T-helper 2 cell treated with Interferon-gamma antibody and Interleukin-4, amounts not matched to agents 100 ng/mL and 5 ng/mL, for 36 hours (primary cell): Measurements from ENCODE around the gene OR14K1. TPM values are rescaled to one million over a fixed set of nuclear protein-coding genes. Genes with fewer than 3 reads are reported as not detected.
"Not testable (repeated sequence)": the region's sequence is repeated elsewhere in the genome, so short reads cannot be mapped to it uniquely, and the experiment has no call there.

Source experiments
- intact Hi-C: fragments of 100-400 bp; cut with micrococcal nuclease; formaldehyde crosslinking; loops from one replicate; pipeline ENCODE4 v1.15.1; 2023
- total RNA-seq: library from RNA; stranded (reverse); gene quantifications from 2 replicates; pipeline ENCODE4 v1.2.3, GENCODE V29; 2022

Gene OR14K1, protein sequence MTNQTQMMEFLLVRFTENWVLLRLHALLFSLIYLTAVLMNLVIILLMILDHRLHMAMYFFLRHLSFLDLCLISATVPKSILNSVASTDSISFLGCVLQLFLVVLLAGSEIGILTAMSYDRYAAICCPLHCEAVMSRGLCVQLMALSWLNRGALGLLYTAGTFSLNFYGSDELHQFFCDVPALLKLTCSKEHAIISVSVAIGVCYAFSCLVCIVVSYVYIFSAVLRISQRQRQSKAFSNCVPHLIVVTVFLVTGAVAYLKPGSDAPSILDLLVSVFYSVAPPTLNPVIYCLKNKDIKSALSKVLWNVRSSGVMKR
- not detected in 2 replicates for total RNA-seq

DNA sequence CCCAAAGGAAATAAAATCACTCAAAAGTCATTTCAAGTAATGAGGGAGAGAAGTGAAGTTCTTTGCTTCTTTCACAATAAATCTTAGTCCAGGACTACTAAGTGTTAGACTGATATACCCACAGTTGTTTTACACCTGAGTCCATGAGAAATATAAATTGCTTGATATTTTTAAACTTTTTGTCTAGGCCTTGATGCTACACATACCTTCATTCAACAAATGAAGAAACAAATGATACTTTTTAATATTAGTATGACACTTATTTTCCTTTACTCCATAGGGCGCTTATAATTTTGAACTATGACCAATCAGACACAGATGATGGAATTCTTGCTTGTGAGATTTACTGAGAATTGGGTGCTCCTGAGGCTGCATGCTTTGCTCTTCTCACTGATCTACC lies at the start of gene OR14K1:
Gene OR14K1, plus strand, starts transcription at position 301 of the 400 bp plus-strand sequence. Its CDS starts 0 bp downstream, at position 301.
- intact Hi-C loops, result no loop called here

DNA sequence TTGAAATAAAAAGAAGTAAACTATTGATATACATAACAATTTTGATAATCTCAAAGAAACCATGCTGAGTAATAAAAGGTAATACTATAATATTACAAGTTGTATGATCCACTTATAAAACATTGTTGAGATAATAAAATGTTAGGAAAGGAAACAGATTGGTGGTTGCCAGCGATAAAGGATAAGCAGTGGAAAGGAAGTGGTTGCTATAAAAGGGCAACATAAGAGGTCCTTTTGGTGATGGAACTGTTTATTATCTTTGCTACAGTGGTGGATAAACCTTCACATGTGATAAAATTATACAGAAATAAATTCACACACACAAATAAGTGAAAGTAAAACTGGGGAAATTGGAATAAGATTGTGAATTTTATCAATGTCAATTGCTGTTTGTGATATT lies 37.1 kb upstream of the OR14K1 start:
- intact Hi-C loops, result no loop called here

DNA sequence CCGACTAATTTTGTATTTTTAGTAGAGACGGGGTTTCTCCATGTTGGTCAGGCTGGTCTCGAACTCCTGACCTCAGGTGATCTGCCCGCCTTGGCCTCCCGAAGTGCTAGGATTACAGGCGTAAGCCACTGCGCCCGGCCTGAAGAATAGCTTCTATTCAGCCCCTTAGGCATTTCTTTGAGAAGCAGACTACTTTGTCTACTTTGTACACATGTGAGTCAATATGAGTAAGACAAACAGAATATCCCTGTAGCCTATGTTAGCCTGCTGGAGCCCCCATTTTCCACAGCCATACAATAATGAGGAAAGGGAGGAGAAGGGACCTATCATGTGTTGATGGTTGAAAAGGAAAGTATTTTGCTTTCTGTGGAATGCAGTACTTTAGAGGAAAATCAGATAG lies 27.7 kb upstream of the OR14K1 start:
- intact Hi-C loops, result not testable (repeated sequence)

DNA sequence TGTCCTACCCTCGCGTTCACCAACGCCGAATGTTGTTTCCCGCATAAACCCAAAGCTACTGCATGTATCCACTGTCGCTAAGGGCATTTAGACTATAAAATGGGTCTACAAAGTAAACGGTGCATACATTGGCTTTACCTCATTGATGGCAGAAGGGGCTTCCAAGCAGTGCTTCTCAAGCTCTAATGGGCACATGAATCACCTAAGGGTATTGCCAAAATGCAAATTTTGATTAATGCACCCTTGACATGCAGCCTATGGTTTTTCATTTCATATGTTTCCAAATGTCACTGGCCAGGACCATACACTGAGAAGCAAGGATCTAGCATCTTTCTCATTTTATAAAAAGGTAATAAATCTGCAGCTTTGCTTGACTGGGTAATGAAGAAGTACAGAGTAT lies 24.7 kb upstream of the OR14K1 start:
- intact Hi-C loops, result no loop called here

DNA sequence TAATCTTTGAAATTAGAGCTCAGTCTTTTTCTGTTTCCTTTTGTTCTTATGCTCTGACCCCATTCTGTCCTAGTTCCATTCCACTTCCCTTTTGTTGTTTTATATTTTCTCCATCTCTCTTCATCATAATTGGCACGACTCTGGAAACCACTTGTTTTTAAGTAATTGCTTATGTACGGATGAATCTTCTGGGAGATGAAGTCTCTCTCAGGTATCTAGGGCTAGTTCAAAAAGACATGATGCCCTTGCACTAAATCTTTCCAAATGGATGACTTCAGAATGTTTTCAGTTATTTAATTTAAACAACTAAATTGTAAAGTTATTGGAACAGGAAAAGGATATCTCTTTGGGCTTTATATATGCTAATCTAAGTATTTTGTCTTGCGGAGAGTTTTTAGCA lies 21.9 kb upstream of the OR14K1 start, which contains the start of gene OR6F1:
Gene OR6F1, minus strand, starts transcription at position 101 of the 400 bp plus-strand sequence. CDS start 3,891 bp downstream, outside the sequence.
- intact Hi-C loops, result no loop called here

DNA sequence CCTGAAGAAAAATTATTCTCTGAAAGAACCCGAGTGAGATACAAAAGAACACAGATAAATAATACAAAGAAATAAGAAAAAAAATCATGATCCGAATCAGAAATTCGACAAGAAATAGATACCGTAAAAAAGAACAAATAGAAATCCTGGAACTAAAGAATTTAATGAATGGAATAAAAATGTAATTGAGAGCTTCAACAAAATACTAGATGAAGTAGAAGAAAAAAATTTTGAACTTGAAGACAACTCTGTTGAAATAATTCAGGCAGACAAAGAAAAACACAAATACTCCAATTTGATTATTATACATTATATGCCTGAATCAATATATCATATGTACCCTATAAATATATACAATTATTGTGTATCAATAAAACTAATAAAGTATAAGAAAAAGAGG lies 17.2 kb upstream of the OR14K1 start:
- intact Hi-C loops, result no loop called here

DNA sequence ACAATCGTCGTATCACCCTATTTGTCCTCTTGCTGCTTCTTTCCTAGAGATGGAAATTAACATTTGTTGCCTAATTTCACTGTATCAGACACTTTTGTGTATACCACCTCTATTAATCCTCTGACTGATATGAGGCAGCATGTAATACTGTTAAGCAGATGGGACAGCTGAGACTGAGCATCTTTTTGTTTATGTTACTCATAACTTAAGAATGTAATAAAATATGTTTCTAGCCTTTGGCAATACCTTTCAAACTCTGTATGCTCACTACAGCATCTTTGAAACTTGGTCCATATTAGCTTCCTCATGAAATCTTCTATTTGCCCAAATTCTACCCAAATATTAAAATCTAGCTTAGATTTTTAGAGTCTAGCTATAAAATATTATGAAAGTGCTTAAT lies 2.3 kb downstream of the OR14K1 start:
- intact Hi-C loops, result no loop called here

DNA sequence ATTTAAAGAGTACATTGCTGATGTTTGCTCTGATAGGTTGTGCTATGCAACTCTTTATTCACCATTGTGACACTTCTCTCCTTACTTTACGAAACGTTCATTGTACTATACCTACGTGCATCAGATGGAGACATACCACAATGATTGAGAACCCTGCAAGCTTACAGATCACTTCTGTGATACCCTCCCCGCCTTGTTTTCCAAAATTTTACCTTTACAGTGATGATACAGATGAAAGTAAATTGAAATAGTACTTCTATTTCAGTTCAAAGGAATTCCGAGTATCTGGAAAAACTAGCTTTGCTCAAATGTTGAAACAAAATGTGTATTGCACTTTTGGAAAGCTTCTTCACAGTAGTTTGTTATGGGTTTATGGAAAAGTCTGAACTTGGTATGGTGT lies 3.3 kb downstream of the OR14K1 start:
- intact Hi-C loops, result no loop called here

DNA sequence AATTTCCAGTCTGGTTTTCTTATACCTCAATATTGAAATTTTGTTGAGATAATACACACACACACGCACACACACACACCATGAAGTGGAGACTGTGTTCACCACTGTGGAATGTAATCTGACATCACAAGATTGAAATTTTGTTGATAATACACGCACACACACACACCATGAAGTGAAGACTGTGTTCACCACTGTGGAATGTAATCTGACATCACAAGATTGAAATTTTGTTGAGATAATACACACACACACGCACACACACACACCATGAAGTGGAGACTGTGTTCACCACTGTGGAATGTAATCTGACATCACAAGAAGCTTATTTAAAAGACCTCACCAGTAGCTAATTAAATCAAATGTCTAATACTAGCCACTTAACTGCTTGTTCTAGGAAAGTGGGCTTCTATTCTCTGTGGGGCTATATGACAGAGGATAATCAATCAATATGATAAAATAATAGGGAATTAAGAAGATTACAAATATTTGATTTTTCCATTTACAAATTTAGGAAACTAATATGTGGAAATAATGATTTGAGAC lies 3.9 kb downstream of the OR14K1 start:
- intact Hi-C loops, result not testable (repeated sequence)

DNA sequence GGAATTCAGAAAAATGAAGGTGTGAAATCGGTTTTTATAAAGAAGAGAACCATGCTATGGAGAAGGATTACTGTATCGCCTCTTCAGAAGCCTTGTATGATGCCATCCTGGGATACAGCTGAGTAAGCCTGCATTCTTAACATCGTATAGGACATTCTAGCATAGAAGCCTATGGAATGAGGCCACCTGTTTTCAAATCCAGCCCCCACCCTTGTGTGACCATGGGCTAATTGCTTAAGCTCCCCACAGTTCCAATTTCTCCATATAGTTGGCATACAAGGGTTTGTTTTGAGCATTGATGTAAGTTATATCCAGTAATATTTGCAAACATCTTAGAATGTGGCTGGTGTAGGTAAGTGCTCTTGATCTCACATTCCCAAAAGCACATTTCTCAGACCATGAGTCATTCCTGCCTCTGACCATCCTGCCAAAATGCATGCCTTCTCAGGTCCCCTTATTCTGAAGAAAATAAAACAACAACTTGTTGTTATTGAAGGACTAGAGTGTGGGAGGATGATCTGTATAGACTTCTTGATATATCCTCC lies 8.0 kb downstream of the OR14K1 start:
- intact Hi-C loops, result no loop called here

DNA sequence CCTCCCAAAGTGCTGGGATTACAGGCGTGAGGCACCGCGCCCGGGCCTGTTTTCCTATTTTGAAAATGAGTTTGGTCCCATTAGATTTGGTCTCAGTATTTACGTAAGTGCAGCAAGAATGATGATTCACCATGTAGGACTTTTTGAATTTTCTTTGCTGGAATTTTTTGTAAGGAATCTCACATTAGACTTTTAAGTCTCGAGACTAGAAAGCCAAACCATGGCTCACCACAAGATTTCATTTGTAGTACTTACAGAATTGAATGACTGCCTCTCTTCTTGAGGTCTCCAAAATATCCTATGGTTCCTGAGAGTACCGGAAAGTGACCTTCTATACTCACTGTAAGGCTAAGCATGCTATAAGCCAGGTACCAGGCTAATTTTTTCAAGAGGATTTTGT lies 9.2 kb downstream of the OR14K1 start:
- intact Hi-C loops, result no loop called here

DNA sequence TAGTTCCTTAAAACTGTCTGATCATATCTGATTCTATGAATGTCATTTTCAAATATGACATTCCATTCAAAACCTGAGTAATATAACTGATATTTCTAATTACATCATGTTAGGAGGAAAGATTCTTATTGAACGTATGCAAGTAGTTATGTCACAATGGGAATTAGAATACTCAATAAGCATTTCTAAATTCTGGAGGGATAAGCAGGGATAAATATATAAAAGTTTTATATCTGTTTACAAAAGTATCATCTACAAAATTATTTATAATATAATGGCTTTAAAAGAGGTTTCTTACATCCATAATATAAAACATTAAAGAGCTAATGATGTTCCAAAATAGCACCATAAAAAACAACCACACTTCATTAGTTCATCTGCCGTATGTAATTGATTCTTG lies 9.6 kb downstream of the OR14K1 start, which contains the start of gene OR14A2:
Gene OR14A2, minus strand, starts transcription at position 101 of the 400 bp plus-strand sequence.
- intact Hi-C loops, result no loop called here

DNA sequence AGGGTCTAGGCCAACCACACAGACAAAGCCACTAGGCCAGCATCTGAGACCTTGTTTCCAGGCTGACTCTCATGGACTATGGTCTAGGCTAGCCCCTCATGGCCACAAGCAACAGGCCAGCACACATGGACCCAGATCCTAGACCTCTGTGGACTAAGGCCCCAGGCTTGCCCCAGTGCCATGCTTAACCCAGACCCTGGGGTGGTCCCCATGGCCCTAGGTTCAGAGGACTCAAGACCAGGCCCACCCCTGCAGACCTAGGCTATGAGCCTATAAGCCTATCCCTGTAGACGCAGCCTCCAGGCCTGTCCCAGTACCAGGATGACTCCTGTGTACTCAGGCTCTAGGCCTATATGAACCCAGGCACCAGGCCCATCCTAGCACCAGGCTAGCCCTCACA lies 11.5 kb downstream of the OR14K1 start:
- intact Hi-C loops, result no loop called here

DNA sequence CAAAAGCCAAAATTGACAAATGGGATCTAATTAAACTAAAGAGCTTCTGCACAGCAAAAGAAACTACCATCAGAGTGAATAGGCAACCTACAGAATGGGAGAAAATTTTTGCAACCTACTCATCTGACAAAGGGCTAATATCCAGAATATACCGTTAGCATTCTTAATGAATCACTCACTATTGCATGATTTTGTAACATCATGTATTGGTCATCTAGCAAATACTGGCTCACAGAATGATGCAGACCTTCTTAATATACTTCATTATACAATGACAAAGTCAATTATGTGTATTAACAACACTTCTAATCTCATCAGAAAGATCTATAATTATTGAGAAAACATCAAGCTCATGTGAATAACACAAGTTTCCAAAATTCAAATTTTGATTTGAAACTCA lies 15.9 kb downstream of the OR14K1 start:
- intact Hi-C loops, result not testable (repeated sequence)

DNA sequence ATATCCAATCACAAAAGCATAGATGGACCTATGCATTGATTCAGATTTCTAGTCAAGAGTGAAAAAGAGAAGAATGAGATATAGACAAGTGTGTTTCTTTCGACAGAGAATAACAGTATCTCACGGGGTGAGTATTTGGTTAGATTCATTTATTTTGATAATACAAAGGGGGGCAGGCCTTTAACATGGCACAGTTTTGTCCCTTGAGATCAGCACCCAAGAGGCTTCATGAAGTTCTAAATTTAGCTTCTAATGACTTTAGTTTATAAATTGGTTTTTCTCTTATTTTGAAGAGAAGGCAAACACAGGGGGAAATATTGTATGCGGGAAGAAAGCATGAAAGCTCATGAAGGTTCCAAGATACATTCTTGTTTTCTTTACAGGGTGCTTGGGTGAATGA lies 22.0 kb downstream of the OR14K1 start, which contains the start of gene OR1C1:
Gene OR1C1, minus strand, starts transcription at position 101 of the 400 bp plus-strand sequence. CDS start 2,150 bp downstream, outside the sequence.
- intact Hi-C loops, result no loop called here

DNA sequence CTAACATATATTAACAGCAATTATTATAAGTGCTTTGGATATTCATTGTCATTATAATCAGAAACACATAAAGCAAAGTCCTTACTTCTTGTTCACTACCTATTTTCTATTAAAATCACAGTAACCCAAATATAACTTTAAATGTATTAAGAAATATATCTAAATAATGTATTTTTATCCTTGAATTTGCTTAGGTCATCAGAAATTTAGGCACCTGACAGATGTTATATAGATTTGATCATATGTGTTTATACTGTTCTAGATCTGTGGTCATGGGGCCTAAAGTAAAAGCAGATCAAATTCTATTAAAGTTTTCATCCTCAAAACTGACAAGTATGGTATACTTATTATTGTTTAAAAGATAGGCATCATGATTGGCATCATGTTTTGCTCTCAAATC lies 31.2 kb downstream of the OR14K1 start:
- intact Hi-C loops, result no loop called here

Other genes starting within 250 kb of the OR14K1 start
- 0.02 TPM in 1 of 2 replicates, not detected in the other for gene OR2C3, start 202.2 kb upstream of the OR14K1 start, total RNA-seq
- gene GCSAML, start 189.5 kb upstream of the OR14K1 start, total RNA-seq, result 0.05 and 0.16 TPM in 2 replicates
- not detected in 2 replicates for gene OR2G2, start 150.3 kb upstream of the OR14K1 start, total RNA-seq
- gene OR2G3, start 133.0 kb upstream of the OR14K1 start, total RNA-seq, result not detected in 2 replicates
- not detected in 2 replicates for gene OR13G1, start 58.9 kb upstream of the OR14K1 start, total RNA-seq
- gene OR6F1, start 22.0 kb upstream of the OR14K1 start, total RNA-seq, result not detected in 2 replicates
- gene OR14A2, start 9.5 kb downstream of the OR14K1 start, total RNA-seq, result not detected in 2 replicates
- not detected in 2 replicates for gene OR1C1, start 21.9 kb downstream of the OR14K1 start, total RNA-seq
- not detected in 2 replicates for gene OR14A16, start 85.5 kb downstream of the OR14K1 start, total RNA-seq
- not detected in 2 replicates for gene OR11L1, start 103.3 kb downstream of the OR14K1 start, total RNA-seq
- gene TRIM58, start 118.6 kb downstream of the OR14K1 start, total RNA-seq, result 2.6 and 2.7 TPM in 2 replicates
- gene OR2W3, start 157.0 kb downstream of the OR14K1 start, total RNA-seq, result 0.75 and 0.93 TPM in 2 replicates
- gene OR2T8, start 181.6 kb downstream of the OR14K1 start, total RNA-seq, result not detected in 2 replicates
- not detected in 2 replicates for gene OR2AJ1, start 186.3 kb downstream of the OR14K1 start, total RNA-seq
- 0.30 TPM in 1 of 2 replicates, not detected in the other for gene OR2L8, start 210.2 kb downstream of the OR14K1 start, total RNA-seq
- gene OR2AK2, start 226.6 kb downstream of the OR14K1 start, total RNA-seq, result not detected in 2 replicates